ENCODE measurements around the gene MYRIP.

DNA sequence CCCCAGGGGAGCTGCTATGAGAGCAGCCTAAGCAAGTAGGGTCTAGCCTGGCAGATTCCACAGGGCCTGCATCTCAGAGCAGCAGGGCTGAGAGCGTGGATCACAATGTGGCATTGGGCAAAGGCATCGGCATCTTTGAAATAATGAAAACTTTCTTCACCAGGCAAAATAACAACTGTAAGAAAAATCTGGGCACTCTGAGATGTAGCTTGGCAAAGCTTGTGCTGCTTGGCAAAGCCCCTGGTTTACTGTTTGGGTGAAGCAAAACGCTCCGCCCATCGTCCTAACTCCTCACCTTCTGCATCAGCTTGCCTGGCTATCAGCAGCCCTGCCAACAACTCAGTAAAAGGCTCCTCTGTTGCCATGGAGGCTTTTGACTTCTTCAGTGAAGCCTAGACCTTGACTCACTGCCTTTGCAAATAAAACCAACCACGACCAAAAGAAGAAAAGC is 287.3 kb downstream of the MYRIP start:
- TF ChIP-seq, protein P1, sequence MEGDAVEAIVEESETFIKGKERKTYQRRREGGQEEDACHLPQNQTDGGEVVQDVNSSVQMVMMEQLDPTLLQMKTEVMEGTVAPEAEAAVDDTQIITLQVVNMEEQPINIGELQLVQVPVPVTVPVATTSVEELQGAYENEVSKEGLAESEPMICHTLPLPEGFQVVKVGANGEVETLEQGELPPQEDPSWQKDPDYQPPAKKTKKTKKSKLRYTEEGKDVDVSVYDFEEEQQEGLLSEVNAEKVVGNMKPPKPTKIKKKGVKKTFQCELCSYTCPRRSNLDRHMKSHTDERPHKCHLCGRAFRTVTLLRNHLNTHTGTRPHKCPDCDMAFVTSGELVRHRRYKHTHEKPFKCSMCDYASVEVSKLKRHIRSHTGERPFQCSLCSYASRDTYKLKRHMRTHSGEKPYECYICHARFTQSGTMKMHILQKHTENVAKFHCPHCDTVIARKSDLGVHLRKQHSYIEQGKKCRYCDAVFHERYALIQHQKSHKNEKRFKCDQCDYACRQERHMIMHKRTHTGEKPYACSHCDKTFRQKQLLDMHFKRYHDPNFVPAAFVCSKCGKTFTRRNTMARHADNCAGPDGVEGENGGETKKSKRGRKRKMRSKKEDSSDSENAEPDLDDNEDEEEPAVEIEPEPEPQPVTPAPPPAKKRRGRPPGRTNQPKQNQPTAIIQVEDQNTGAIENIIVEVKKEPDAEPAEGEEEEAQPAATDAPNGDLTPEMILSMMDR (IDR thresholded peaks at IDR 0.05) = no peak
- TF ChIP-seq POLR2A (IDR thresholded peaks at IDR 0.05) = no peak

Measured in thyroid gland (tissue), 4 donors.